IPS DF 4.7 (cell line): ENCODE measurements around the gene LCAT.
A peak's percentile ranks its signal among the peaks of the same experiment; 100 is the strongest.

Experiments
- DNase-seq: peaks from one replicate; pipeline ENCODE4 v3.0.0-alpha.2; 2013; ENCODE audit warnings: low spot score; ENCODE audit errors: extremely low read depth

Gene LCAT

DNA sequence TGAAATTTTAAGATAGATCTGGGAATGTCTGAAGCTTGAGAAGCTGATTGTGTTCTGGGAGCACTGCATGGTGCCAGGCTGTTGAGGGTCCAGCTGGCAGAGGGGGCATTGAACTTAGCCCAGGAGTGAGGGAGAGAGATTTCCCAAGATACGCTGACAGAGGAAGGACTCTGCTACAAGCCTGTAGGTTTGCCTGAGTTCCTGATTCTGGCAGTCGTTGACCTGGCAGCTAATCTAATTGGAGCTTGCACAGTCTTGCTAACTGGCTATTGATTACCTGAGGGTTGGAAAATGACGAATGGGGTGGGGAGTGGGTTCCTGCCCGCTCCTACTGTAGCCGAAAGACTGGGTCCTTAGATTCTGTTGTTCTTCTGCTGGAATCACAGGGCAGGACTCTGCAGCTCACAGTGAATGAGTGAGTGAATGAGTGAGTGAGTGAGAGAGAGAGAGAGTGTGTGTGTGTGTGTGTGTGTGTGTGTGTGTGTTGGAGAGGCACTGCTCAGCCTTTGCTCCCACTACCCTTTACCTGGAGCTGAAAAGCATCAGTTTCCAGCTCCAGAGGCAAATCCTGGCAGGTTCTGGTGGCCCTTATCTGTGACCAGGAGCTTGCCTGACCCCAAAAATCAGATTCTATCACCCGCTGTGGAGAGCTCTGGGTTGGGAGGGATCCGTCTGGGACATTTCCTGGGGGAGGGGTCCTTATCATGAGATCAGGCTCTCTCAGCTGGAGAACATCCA, 29.0 kb downstream of the LCAT start:
- DNase-seq: no peak

DNA sequence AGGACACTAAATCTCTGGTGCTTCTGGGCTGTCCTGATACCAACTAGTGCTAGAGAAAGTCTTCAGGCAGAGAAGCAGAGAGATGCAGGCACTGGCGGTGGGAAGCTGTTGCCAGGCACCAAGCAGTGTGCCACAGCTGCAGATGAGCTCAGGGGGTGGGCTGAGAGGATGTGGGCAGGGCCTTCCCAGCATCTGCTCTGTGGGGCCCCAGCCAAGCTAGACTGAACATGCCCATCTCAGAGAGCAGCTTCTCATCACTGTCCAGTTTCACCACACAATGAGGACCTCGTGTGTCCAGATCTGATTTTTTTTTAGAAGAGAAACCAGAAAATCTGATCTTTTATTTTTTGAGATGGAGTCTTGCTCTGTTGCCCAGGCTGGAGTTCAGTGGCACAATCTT, 33.8 kb downstream of the LCAT start:
- no peak for DNase-seq

DNA sequence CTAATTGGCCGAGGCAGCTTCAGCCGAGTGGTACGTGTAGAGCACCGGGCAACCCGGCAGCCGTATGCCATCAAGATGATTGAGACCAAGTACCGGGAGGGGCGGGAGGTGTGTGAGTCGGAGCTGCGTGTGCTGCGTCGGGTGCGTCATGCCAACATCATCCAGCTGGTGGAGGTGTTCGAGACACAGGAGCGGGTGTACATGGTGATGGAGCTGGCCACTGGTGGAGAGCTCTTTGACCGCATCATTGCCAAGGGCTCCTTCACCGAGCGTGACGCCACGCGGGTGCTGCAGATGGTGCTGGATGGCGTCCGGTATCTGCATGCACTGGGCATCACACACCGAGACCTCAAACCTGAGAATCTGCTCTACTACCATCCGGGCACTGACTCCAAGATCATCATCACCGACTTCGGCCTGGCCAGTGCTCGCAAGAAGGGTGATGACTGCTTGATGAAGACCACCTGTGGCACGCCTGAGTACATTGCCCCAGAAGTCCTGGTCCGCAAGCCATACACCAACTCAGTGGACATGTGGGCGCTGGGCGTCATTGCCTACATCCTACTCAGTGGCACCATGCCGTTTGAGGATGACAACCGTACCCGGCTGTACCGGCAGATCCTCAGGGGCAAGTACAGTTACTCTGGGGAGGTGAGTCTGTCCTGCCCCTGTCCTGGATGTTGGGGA, 34.7 kb downstream of the LCAT start:
- no peak for DNase-seq

DNA sequence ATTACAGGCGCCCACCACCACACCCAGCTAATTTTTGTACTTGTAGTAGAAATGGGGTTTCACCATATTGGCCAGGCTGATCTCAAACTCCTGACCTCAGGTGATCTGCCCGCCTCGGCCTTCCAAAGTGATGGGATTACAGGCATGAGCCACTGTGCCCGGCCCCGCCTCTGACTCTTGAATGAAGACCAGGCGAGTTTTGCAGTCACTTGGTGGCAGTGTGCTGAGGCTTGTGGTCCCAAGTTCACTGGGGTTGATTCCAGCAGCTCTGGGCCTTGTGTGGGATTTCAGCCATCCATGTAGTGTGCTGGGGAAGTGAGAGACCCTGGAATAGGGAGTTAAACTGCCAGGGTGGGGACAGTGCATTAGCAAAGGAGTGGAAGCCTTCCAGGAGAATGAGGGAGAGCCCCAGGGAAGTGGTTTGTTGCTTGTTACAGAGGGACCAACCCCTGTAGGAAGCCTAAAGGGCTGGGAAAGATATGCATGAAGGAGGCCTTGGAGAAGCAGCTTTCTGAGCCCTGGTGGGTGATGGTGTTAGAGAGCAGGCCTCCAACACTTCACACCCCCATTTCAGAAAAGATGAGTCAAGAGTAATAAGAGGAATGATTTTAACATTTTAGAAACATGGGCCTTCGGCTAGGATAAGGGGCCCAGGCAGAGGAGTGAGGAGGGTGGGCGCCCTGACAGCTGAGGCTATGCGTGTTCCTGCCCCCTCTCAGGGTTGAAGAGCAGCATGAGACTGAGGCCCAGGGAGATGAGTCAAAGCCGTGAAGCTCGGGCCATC, 36.3 kb downstream of the LCAT start:
- DNase-seq: no peak

DNA sequence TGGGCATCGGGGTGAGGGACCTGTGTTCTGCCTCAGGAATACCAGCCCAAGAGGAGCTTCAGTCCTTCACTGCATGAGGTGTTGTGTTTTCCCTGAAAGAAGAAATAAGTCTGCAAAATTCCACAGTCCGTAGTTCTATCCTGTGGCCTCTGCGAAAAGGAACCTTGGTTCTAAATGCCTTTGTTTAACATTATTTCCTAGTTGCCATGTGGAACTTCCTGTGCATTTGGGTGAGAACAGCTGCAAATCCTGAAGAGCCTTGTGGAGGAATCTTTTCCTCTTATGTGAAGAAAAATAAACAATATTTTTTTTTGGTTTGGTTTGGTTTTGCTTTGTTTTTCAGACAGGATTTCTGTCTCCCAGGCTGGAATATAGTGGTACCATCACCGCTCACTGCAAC, 41.1 kb downstream of the LCAT start:
- DNase-seq: no peak

DNA sequence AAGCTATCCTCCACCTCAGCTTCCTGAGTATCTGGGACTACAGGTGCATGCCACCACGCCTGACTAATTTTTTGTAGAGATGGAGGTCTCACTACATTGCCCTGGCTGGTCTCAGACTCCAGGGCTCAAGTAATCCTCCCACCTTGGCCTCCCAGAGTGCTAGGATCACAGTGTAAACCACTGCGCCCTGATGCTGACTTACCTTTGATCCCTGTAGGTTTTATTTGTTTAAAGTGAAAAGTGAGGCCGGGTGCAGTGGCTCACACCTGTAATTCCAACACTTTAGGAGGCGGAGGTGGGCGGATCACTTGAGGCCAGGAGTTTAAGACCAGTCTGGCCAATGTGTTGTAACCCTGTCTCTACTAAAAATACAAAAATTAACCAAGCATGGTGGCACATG, 42.2 kb downstream of the LCAT start:
- no peak for DNase-seq

DNA sequence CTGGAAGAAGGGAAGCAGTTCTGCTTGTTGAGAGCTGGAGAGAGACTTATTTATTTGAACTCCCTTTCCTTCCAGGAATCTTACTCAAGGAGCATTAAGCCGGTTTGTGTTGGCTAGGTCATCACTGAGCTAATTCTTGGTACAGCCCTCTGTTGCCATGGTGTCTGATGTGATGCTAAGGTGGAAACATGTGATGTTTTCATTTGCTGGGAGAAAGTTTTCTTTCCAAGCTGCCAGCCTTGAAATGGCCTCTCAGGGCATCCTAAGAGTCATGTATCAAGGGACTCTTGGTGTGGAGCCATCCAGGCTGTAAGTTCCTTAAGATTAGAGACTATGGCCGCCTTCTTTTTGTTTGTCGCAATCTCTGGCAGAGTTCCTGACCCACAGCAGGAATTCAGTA, 46.7 kb downstream of the LCAT start:
- no peak for DNase-seq

DNA sequence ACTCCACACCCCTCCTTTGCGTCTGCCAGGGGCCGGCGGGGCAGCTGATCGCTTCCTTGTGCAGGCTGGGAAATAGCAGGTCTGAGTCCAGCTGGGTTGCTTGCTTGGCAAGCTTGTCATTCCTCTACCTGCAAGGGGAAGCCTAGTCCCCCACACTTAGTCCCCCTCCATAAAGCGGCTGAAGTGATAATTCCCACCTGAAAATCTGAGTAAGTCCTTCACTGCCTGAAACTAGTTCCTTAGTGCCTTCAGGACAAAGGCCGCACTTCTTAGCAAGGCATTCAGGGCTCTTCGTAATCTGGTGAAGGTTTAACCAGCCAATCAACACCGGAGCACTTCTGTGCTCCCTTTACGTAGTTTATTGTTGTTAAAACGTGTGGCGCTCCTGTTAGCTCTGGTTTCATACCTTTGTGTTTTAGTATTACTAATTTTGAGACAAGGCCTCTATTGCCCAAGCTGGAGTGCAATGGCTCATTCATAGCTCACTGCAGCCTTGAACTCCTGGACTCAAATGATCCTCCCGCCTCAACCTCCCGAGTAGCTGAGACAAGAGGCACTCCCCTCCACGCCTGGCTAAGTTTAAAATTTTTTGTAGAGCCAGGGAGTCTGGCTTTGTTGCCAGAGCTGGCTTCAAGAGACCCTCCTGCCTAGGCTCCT, 50.0 kb downstream of the LCAT start:
- no peak for DNase-seq

DNA sequence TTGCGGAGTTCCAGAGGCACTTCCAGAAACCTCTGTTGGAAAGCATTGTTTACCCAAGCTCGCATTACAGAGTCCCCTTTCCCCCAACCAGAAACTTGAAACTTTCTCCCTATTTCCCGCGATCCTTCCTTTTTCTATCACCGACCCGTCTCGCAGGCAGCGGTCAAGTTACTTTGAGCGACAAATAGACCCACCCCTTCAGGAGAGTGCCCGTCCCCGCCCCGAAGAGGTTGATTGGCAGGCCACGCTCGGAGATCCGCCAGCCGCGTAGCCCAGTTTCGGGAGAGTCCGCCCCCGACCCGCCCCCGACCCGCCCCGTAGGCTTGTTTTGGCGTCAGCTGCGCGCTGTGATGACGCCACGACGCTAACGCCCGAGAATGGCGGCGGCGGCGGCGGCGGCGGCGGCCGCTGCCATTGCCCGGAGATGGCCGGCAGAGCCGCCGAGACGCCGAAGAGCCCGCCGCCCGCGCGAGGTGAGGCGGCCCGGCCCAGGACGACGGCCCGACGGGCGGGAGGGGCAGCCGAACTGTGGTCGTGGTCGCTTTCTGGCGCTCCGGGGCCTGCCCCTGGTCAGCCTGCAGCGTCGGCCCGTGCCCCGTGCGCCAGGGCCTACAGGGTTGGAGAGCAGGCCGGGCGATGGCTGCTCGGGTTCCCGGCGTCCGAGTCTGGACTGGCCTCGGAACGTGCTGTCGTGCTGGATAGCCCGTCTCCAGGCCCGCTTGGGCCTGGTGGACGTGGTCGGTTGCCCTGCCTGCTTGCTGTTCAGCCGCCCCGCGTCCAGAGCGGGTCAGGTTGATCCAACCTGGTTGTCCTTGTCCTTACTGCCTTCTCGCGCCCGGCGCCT, 50.8 kb downstream of the LCAT start, which contains the start of gene PSKH1:
Gene PSKH1, plus strand, starts transcription at position 356 of the 844 bp plus-strand sequence. CDS start 15,496 bp downstream, outside the sequence.
- peak; percentile 82 for DNase-seq

DNA sequence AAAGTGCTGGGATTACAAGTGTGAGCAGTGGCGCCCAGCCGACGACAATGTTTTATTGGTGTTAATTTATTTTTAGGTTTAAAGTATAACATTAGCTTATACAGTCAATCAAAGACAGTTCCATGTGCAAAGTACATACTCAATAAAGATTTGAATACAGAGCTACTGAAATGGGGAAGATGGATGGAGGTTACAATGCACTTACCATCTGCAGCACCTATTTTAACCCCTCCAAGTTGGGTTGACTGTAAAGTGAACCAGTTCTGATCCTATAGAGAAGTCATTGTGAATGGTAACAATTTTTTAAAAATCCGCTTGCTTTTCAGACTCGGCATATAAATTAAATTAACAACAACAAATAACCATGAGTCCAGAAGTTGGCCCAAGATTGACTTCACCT, 51.5 kb downstream of the LCAT start:
- DNase-seq: no peak
